ENCODE measurements around the gene C17orf114.

C17orf114 gene

GRCh38 chr17:4785311-4786105 lies 16.6 kb downstream of the C17orf114 start:
- DNase-seq, result no peak

- peak; percentile 35 for DNase-seq
These were observed 19.5 kb downstream of the C17orf114 start for GRCh38 chr17:4782652-4783051.

GRCh38 chr17:4780325-4780955 lies 21.7 kb downstream of the C17orf114 start:
- DNase-seq, result no peak

- no peak for DNase-seq
These were observed 24.0 kb downstream of the C17orf114 start for GRCh38 chr17:4777969-4778760.

- no peak for DNase-seq
These were observed 29.9 kb downstream of the C17orf114 start for GRCh38 chr17:4772235-4772613.

- no peak for DNase-seq
These were observed 30.5 kb downstream of the C17orf114 start, which contains the start of gene TM4SF5 for GRCh38 chr17:4771519-4772234. Gene TM4SF5 (plus strand): TSS chr17:4771886. CDS start chr17:4771923, 37 bp downstream.

GRCh38 chr17:4769628-4770027 lies 32.5 kb downstream of the C17orf114 start:
- no peak for DNase-seq

- peak; percentile 35 for DNase-seq
These were observed 33.8 kb downstream of the C17orf114 start for GRCh38 chr17:4768298-4768697.

GRCh38 chr17:4766723-4767122 lies 35.4 kb downstream of the C17orf114 start:
- no peak for DNase-seq

GRCh38 chr17:4766201-4766600 lies 35.9 kb downstream of the C17orf114 start:
- DNase-seq, result peak; percentile 67

GRCh38 chr17:4764595-4764994 lies 37.5 kb downstream of the C17orf114 start:
- no peak for DNase-seq

- peak; percentile 39 for DNase-seq
These were observed 42.3 kb downstream of the C17orf114 start for GRCh38 chr17:4759776-4760236.

- no peak for DNase-seq
These were observed 48.7 kb downstream of the C17orf114 start for GRCh38 chr17:4753392-4753791.

GRCh38 chr17:4751932-4752331 lies 50.2 kb downstream of the C17orf114 start:
- DNase-seq, result no peak

Data from CD4-positive, alpha-beta T cell treated with Interleukin-15 for 1 hour (primary cell).